Measurements from ENCODE around the gene OPN1LW.

GRCh38 chrX:154098551-154098950, 45.5 kb upstream of the OPN1LW start:
- TF ChIP-seq CTCF (conservative IDR thresholded peaks at IDR 0.05 in 1 of 2, IDR thresholded peaks at IDR 0.05 in 1 of 2; ENCODE audit: low read depth in 1 of 2, low read length in 2 of 2) (no peak), EZH2 (IDR thresholded peaks at IDR 0.05; ENCODE audit: low read length, missing control alignments) (no peak)

All from fibroblast of lung (primary cell).